Measurements from ENCODE around the gene GCSAM. TPM values are rescaled to one million over a fixed set of nuclear protein-coding genes. Genes with fewer than 3 reads are reported as not detected.

Gene GCSAM
- total and polyA plus RNA-seq, 2 experiments from 2014 or later, result 0.86 TPM; not detected in 1

DNA sequence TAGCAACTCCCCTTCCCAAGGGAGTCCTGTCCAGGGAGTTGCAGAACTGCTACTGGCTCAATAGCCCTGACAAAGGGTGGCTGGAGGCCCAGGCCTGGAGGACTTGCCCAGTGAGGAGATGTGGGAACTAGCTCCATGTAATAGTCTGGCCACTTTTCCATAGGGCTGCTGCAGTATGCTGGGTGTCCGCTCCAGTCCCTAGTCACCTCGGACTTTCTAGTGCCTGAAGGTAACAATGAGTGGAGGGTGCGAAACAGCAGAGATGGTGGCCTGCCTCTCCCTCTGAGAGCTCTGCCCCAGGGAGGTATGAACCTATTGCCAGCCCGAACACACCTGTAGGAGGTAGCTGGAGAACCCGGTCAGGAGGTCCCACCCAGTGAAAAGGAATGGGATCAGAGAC, 42.0 kb upstream of the GCSAM start (continued):
- TF ChIP-seq ZNF462 (CRISPR knock-in tag; IDR thresholded peaks at IDR 0.05), result no peak

DNA sequence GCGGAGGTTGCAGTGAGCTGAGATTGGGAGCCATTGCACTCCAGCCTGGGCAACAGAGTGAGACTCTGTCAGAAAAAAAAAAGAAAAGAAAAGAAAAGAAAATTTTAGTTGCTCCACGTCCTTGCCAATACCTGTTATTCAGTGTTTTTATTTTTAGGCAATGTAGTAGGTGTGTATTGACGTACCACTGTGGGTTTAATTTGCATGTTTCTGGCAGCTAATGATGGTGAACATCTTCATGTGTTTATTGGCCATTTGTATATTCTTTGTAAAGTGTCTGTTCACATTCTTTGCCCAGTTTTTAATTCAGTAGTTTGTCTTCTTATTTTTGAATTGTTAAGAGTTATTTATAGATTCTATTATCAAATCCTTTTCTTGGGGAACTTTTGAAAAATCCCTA, 38.1 kb upstream of the GCSAM start:
- no peak overlapping the region for H3K27ac ChIP-seq (ENCODE audit: low read depth)
- H3K36me3 ChIP-seq (ENCODE audit: insufficient read depth), result 0 out of 2 replicates have a peak, but pooled peaks cover 4% of the 10 kb centered on the region
- no peaks in the 10 kb centered on the region for H3K27me3 ChIP-seq (ENCODE audit: insufficient read depth)
- H3K4me3 Mint-ChIP-seq, result no peak overlapping the region
- H3K4me1 Mint-ChIP-seq, result peaks cover 4% of the 10 kb centered on the region; the same call in 2 of the 3 replicates
- H3K27me3 Mint-ChIP-seq (ENCODE audit: insufficient read depth, low read depth, poor library complexity), result peaks cover 5% of the 10 kb centered on the region
- no peak overlapping the region for H3K4me3 ChIP-seq
- no peak overlapping the region for H2AFZ ChIP-seq
- peaks cover 3% of the 10 kb centered on the region for H3K36me3 Mint-ChIP-seq (ENCODE audit: low read depth)
- DNase-seq (ENCODE audit: low spot score) (no peak), ATAC-seq (no peak)
- H4K20me1 ChIP-seq (replicated peaks; ENCODE audit: insufficient read depth), result no peaks in the 10 kb centered on the region
- H3K4me2 ChIP-seq, result no peak overlapping the region
- no peaks in the 10 kb centered on the region for H3K4me1 ChIP-seq (ENCODE audit: insufficient read depth)
- no peaks in the 10 kb centered on the region for H3K79me2 ChIP-seq (replicated peaks; ENCODE audit: insufficient read depth)
- TF ChIP-seq, protein P1, sequence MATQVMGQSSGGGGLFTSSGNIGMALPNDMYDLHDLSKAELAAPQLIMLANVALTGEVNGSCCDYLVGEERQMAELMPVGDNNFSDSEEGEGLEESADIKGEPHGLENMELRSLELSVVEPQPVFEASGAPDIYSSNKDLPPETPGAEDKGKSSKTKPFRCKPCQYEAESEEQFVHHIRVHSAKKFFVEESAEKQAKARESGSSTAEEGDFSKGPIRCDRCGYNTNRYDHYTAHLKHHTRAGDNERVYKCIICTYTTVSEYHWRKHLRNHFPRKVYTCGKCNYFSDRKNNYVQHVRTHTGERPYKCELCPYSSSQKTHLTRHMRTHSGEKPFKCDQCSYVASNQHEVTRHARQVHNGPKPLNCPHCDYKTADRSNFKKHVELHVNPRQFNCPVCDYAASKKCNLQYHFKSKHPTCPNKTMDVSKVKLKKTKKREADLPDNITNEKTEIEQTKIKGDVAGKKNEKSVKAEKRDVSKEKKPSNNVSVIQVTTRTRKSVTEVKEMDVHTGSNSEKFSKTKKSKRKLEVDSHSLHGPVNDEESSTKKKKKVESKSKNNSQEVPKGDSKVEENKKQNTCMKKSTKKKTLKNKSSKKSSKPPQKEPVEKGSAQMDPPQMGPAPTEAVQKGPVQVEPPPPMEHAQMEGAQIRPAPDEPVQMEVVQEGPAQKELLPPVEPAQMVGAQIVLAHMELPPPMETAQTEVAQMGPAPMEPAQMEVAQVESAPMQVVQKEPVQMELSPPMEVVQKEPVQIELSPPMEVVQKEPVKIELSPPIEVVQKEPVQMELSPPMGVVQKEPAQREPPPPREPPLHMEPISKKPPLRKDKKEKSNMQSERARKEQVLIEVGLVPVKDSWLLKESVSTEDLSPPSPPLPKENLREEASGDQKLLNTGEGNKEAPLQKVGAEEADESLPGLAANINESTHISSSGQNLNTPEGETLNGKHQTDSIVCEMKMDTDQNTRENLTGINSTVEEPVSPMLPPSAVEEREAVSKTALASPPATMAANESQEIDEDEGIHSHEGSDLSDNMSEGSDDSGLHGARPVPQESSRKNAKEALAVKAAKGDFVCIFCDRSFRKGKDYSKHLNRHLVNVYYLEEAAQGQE (IDR thresholded peaks at IDR 0.05; ENCODE audit: unreplicated experiment), result no peak
- no peaks in the 10 kb centered on the region for H3F3A ChIP-seq (replicated peaks; ENCODE audit: low read depth)
- H3K27ac Mint-ChIP-seq, result no peak overlapping the region
- peaks cover 12% of the 10 kb centered on the region; the same call in 1 of the 2 replicates for H3K9me2 ChIP-seq (ENCODE audit: insufficient read depth)
- H3K9me3 Mint-ChIP-seq, result peaks cover 3% of the 10 kb centered on the region

Measured in GM23338 (cell line).